Keratinocyte (primary cell): ENCODE measurements around the gene TLR1. TPM values are rescaled to one million over a fixed set of nuclear protein-coding genes. Genes with fewer than 3 reads are reported as not detected.

ENCODE experiments used
- DNase-seq: peaks from one replicate; pipeline ENCODE4 v3.0.0-alpha.2; 2011; ENCODE audit warnings: low read depth, missing footprints, low spot score
- FAIRE-seq: peaks from 2 replicates; lab custom pipeline; 2011; peaks lifted over from hg19 to GRCh38; lab: Jason Lieb, UNC
- H2AFZ ChIP-seq: 2 replicates; pipeline ENCODE4 v1.6.0; 2012; ENCODE audit warnings: low read length, control low read depth, inconsistent platforms; ENCODE audit not compliant: control insufficient read depth
- H3K27ac ChIP-seq: 2 replicates; pipeline ENCODE4 v1.5.1; 2011; ENCODE audit warnings: low read length; ENCODE audit not compliant: control insufficient read depth, insufficient read depth
- H3K27me3 ChIP-seq: 3 replicates; pipeline ENCODE4 v1.6.0; 2011; ENCODE audit warnings: low read length; ENCODE audit not compliant: control insufficient read depth, insufficient read depth; ENCODE audit errors: extremely low read depth
- H3K36me3 ChIP-seq, 2 experiments: 2 replicates in 1 of 2; 3 replicates in 1 of 2; pipeline ENCODE4 v1.5.1; 2011; ENCODE audit warnings: low read length in 2 of 2, mild to moderate bottlenecking in 1 of 2; ENCODE audit not compliant: control insufficient read depth in 2 of 2, insufficient read depth in 2 of 2; ENCODE audit errors: extremely low read depth in 1 of 2
- H3K4me1 ChIP-seq: 3 replicates; pipeline ENCODE4 v1.5.1; 2011; ENCODE audit warnings: low read length; ENCODE audit not compliant: control insufficient read depth, insufficient read depth; ENCODE audit errors: extremely low read depth
- H3K4me2 ChIP-seq: 3 replicates; pipeline ENCODE4 v1.6.0; 2011; ENCODE audit warnings: low read depth, low read length; ENCODE audit not compliant: control insufficient read depth, insufficient read depth; ENCODE audit errors: extremely low read depth
- H3K4me3 ChIP-seq, 3 experiments: fragments of 200-600 bp in 1 of 3; sonication (generic) in 1 of 3; 2 replicates in 2 of 3; 3 replicates in 1 of 3; pipeline ENCODE4 v1.5.1; 2011 to 2016; ENCODE audit warnings: low read length in 3 of 3, mild to moderate bottlenecking in 3 of 3, control low read depth in 2 of 3, inconsistent platforms in 1 of 3, low read depth in 1 of 3, mixed read lengths in 1 of 3, mixed run types in 1 of 3, moderate library complexity in 1 of 3; ENCODE audit not compliant: control insufficient read depth in 2 of 3, insufficient read depth in 2 of 3; ENCODE audit errors: extremely low read depth in 1 of 3
- H3K79me2 ChIP-seq: 2 replicates; pipeline ENCODE4 v1.6.0; 2012; ENCODE audit warnings: low read length; ENCODE audit not compliant: control insufficient read depth, insufficient read depth
- H3K9ac ChIP-seq: 3 replicates; pipeline ENCODE4 v1.6.0; 2011; ENCODE audit warnings: low read length; ENCODE audit not compliant: control insufficient read depth, insufficient read depth; ENCODE audit errors: extremely low read depth
- H3K9me1 ChIP-seq: 3 replicates; pipeline ENCODE4 v1.6.0; 2011; ENCODE audit warnings: low read length; ENCODE audit not compliant: control insufficient read depth, insufficient read depth; ENCODE audit errors: extremely low read depth
- H3K9me3 ChIP-seq: 2 replicates; pipeline ENCODE4 v1.5.1; 2012; ENCODE audit warnings: low read depth, low read length; ENCODE audit not compliant: control insufficient read depth
- H4K20me1 ChIP-seq: 3 replicates; pipeline ENCODE4 v1.6.0; 2011; ENCODE audit warnings: low read length; ENCODE audit not compliant: control insufficient read depth, insufficient read depth; ENCODE audit errors: extremely low read depth
- EZH2 ChIP-seq: IDR thresholded peaks from one replicate; pipeline ENCODE4 v1.6.1; 2012; ENCODE audit warnings: inconsistent platforms, mild to moderate bottlenecking, low read length, moderate library complexity
- dilution Hi-C: fragments of 300-500 bp; cut with MboI; formaldehyde crosslinking; loops from one replicate; pipeline ENCODE4 v1.7.0; 2020; ENCODE audit warnings: low sequenced_read_pairs; ENCODE audit not compliant: extremely low pct_ligation_motif_present
- polyA plus RNA-seq, 5 experiments: library from polyadenylated mRNA; depleted of rRNA in 3 of 5; stranded (reverse) in 3 of 5; stranded (forward) in 1 of 5; unstranded in 1 of 5; fragments of >200 nt; gene quantifications; 1 replicate in 1 of 5; 2 replicates in 3 of 5; 3 replicates in 1 of 5; pipeline versions ENCODE4 v1.2.1 to v1.2.3, GENCODE V29; 2011 to 2012; ENCODE audit warnings: missing spikeins in 2 of 5, low read depth in 1 of 5, low replicate concordance in 1 of 5
- TF ChIP-seq, protein P1 (sequence below), 3 experiments: IDR thresholded peaks in 1 of 3; conservative IDR thresholded peaks in 1 of 3; optimal IDR thresholded peaks in 1 of 3; 2 replicates in 2 of 3; 3 replicates in 1 of 3; pipeline versions ENCODE3 to v1.5.1; 2011; ENCODE audit warnings: low read length in 3 of 3, mild to moderate bottlenecking in 3 of 3, moderate library complexity in 2 of 3, control low read depth in 1 of 3, inconsistent platforms in 1 of 3; ENCODE audit not compliant: insufficient read depth in 2 of 3; ENCODE audit errors: extremely low read depth in 1 of 3

TLR1 gene
- polyA plus RNA-seq, 1 donor (not counting 4 experiments of a cell fraction or from before 2014, with no cell fraction given), result 0.73 TPM

DNA sequence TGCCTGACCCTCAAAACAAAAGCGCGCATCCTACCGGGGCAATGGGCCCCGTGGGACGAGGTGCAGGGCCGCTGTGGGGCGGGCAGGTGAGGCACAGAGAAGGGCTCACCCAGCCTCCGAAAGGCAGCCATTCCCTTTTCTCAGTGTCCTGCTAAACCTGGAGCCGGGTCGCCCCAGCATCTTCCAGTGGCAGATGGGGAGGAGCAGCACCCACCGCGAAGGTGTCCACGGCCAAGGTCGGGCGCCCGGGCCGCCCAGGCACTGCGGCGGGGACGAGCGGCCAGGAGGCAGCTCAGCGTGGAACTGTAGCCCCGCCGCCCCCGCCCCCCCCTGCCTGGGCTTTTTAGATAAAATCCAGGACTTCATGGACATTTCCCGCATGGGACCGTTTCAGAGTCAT is 19.2 kb upstream of the TLR1 start:
- H3K9ac ChIP-seq, result no peak overlapping the region
- no peaks in the 10 kb centered on the region for H4K20me1 ChIP-seq
- no peak overlapping the region for H3K4me2 ChIP-seq
- H3K27me3 ChIP-seq, result no peaks in the 10 kb centered on the region
- H3K4me3 ChIP-seq, result no peak overlapping the region
- dilution Hi-C loops, result no loop called here
- no peak for TF ChIP-seq EZH2
- TF ChIP-seq, protein P1, sequence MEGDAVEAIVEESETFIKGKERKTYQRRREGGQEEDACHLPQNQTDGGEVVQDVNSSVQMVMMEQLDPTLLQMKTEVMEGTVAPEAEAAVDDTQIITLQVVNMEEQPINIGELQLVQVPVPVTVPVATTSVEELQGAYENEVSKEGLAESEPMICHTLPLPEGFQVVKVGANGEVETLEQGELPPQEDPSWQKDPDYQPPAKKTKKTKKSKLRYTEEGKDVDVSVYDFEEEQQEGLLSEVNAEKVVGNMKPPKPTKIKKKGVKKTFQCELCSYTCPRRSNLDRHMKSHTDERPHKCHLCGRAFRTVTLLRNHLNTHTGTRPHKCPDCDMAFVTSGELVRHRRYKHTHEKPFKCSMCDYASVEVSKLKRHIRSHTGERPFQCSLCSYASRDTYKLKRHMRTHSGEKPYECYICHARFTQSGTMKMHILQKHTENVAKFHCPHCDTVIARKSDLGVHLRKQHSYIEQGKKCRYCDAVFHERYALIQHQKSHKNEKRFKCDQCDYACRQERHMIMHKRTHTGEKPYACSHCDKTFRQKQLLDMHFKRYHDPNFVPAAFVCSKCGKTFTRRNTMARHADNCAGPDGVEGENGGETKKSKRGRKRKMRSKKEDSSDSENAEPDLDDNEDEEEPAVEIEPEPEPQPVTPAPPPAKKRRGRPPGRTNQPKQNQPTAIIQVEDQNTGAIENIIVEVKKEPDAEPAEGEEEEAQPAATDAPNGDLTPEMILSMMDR (optimal IDR thresholded peaks at IDR 0.05 in 1 of 3, IDR thresholded peaks at IDR 0.05 in 1 of 3, conservative IDR thresholded peaks at IDR 0.05 in 1 of 3; ENCODE audit: extremely low read depth in 1 of 3, insufficient read depth in 2 of 3, low read length in 3 of 3), result no peak
- H3K36me3 ChIP-seq, result no peaks in the 10 kb centered on the region
- no peak for FAIRE-seq
- no peak overlapping the region for H2AFZ ChIP-seq
- H3K9me3 ChIP-seq, result no peaks in the 10 kb centered on the region
- H3K4me1 ChIP-seq, result peaks cover 18% of the 10 kb centered on the region
- H3K9me1 ChIP-seq, result no peaks in the 10 kb centered on the region
- no peak overlapping the region for H3K27ac ChIP-seq
- H3K79me2 ChIP-seq, result no peaks in the 10 kb centered on the region
- no peak for DNase-seq

DNA sequence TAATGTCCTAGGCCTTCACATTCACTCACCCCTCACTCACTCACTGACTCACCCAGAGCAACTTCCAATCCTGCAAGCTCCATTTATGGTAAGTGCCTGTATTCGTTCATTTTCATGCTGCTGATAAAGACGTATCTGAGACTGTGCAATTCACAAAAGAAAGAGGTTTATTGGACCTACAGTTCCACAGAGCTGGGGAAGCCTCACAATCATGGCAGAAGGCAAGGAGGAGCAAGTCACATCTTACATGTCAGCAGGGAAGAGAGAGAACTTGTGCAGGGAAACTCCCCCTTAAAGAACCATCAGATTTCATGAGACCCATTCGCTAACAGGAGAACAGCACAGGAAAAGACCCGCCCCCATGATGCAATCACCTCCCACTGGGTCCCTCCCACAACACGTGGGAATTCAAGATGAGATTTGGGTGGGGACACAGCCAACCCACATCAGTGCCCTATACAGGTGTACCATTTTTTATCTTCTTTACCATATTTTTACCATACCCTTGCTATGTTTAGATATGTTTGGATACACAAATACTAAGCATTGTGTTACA is 18.2 kb upstream of the TLR1 start:
- Histone ChIP-seq H3K4me2 (no peak overlapping the region), H3K4me1 (peaks cover 26% of the 10 kb centered on the region), H3K9me3 (no peaks in the 10 kb centered on the region), H3K27ac (no peak overlapping the region), H2AFZ (no peak overlapping the region), H3K36me3 (no peaks in the 10 kb centered on the region), H3K27me3 (no peaks in the 10 kb centered on the region), H3K9ac (no peak overlapping the region), H3K79me2 (no peaks in the 10 kb centered on the region), H3K4me3 (no peak overlapping the region), H4K20me1 (no peaks in the 10 kb centered on the region), H3K9me1 (no peaks in the 10 kb centered on the region)
- dilution Hi-C loops, result no loop called here
- DNase-seq (no peak), FAIRE-seq (no peak)
- no peak for TF ChIP-seq EZH2
- TF ChIP-seq, protein P1 (optimal IDR thresholded peaks at IDR 0.05 in 1 of 3, IDR thresholded peaks at IDR 0.05 in 1 of 3, conservative IDR thresholded peaks at IDR 0.05 in 1 of 3; ENCODE audit: extremely low read depth in 1 of 3, insufficient read depth in 2 of 3, low read length in 3 of 3), result no peak
